Stimulated activated CD4-positive, alpha-beta T cell treated with anti-CD3 and anti-CD28 coated beads, Interleukin-12 subunit alpha, Interleukin-12 subunit beta, amount 100 ng/mL, for 24 hours (primary cell): Measurements from ENCODE around the gene TMEM214.
"Not testable (repeated sequence)": the region's sequence is repeated elsewhere in the genome, so short reads cannot be mapped to it uniquely, and the experiment has no call there.

Source experiments
- DNase-seq, 2 experiments: peaks; one replicate each; pipeline ENCODE4 v3.0.0-alpha.2; 2020; ENCODE audit warnings: low read depth in 2 of 2

Gene TMEM214

DNA sequence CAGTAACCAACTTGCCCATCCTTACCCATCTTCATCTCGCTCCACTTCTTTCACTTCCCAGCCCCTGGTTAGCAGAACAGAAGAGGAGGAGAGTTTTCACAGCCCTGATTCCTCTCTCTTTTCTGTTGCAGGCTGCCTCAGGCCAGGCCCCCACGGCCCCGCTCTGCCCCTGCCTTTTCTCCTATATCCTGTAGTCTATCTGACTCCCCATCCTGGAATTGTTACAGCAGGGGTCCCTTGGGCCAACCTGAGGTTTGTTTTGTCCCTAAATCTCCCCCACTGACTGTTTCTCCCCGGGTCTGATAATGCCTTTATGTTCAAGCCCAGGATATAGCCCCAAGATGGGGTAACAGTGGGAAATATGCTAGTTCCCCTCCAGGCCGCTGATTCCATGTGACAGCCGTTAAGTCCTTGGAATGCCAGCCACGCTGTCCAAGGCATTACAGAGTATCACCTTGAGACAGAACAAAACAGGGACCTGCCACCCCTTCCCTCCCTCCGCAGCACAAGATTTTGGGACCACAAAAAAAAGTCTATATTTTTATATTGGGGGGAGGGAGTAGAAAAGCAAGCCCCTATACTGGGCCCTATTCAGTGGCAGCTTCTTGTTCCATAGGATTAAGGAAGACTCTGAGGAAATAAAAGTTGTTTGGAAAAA lies 37.3 kb downstream of the TMEM214 start:
- DNase-seq, result no peak

DNA sequence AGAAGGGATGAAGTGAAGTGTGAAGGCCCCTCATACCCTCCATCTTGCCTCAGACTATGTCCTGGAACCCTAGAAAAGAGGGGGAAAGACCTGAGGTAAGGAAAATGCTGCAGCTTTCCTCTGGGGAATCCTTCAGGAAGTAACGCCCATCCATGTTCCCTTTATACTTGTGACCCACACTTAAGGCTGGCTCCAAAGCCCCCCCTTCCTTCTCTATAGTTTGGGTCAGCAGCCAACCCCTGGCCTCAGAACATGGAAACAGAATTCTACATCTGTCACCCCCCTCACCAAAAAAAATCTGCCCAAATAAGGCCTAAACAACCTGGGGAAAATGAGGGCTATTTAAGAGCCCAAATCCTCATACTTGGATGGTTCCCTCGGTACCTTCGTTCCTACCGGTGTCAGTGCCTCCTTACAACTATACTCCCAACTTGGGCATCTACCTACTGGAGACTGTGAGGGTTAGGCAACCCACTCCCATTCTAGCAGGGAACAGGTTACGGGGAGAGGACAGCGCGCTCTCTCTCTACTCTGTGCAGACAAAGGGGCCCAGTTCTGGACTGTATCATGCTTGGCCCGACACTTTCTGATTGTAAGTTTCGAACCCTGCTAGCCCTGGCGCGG lies 38.0 kb downstream of the TMEM214 start:
- no peak for DNase-seq

DNA sequence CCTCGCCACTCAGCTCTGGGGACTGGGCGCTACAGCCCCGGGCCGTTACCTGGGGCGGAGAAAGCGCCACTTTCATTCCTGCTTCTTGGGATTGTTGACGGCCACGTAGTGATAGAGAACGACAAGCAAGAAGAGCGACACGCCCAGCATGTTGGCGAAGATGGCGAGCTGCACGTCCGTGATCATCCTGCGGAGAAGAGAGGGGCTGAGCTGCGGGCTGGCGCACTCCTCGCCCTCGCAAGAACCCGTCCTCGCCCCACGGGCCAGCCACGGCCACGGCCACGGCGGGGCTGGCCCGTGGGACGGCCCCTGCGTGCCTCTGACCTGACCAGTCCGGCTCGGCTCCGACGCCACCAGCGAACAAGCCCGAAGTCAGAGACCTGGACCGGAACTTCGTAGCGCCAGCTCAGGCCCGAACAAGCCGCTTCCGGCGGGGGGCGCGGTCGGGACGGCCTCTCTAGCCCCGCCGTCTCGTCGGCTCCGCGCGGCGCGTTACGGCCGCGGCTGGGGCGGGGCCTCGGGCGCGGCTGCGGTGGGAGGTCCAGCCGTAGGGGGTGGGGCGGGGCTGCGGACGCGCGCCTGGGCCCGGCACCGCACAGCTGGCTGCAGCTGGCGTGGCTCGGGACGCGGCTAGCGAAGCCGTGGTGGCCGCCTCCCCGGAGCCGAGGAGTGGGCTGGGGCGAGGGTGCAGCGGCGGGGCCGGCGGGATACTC lies 38.7 kb downstream of the TMEM214 start, which contains the start of gene OST4:
TSS of gene OST4 (minus strand) at position 378 of the 713 bp plus-strand sequence.
- peak; percentile 79 to 86 for DNase-seq

GRCh38 chr2:27071990-27072830 lies 39.4 kb downstream of the TMEM214 start:
- peak; percentile 12 to 33 for DNase-seq

- no peak for DNase-seq
These were observed 40.2 kb downstream of the TMEM214 start for GRCh38 chr2:27072920-27073319.

- no peak for DNase-seq
These were observed 41.0 kb downstream of the TMEM214 start for GRCh38 chr2:27073782-27074181.

DNA sequence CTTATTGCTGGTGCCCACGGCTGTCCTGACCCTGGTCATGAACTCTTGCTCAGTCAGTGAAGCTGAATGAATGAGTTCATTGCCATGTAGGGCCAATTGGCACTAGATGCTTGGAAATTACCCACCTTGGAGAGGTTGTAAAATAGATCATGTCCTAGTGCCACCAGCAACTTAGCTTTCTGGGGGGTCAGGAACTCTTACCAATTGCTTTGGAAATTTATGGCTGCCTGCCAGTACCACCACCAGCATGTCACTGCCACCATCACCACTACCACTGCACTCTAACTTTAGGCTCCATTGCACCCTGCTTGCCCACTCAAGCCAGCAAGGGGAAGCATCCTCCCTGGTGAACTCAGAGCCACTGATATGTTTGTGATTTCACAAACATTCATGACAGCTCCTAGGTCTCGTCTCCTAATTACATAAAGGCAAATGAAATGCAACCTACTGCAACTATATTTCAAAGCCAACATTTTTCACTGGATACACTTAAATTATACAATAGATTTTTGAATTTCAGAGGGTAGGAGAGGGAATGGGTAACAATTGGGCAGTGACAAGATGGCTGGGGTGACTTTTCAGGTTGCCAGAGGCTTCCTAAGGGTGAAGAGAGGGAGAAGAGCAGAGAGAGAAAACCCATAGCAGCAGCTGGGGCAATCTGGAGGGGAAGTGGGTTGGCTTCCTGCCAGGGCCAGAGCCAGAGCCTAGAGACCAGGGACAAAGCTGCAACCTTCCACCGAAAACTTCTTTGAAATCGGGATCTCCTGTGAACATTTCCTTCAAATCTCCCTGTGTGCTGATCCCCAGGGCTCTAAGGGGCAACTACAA lies 42.2 kb downstream of the TMEM214 start:
- DNase-seq, result no peak

- not testable (repeated sequence) for DNase-seq
These were observed 42.8 kb downstream of the TMEM214 start for GRCh38 chr2:27075566-27075871.

GRCh38 chr2:27076323-27076722 lies 43.6 kb downstream of the TMEM214 start:
- DNase-seq, result no peak

- no peak for DNase-seq
These were observed 44.5 kb downstream of the TMEM214 start for GRCh38 chr2:27077231-27077630.

DNA sequence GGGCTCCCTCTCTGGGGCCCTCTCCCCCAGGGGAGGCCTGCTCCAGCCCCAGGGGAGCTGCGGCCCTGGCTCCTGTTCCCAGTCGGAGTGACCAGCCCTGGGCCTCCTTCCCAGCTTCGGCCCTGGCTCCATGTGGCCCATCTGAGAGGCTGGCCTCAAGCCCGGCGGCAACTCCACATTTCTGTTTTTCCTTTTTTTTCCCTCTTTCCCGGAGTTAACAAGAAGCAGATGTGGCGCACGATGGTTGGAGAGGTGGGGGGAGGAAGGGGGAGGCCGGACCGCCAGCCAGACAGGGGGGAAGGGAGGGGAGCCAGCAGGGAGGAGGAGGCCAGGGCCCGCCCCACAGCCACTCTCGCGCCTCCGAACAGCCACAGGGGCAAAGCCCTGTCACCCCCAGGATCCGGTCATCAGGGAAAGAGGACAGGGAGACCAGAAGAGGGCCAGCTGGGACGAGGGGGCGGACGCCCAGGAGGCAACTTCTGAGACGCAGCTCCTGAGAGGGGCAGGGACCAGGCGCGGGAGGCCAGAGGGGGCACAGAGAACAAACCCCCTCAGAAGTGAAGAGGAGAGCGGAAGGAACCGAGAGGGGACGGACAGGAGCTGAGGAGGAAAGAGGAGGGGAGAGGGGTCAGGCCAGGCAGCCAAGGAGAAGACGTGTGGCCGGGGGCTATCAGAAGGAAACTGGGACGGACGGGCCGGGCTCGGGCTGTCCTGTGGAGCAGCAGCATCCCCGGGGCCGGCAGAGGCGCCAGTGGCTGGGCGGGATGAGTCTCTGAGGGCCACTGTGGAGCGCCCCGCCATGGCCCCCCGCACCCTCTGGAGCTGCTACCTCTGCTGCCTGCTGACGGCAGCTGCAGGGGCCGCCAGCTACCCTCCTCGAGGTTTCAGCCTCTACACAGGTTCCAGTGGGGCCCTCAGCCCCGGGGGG lies 45.8 kb downstream of the TMEM214 start, which contains the start of gene EMILIN1:
TSS of gene EMILIN1 (plus strand) at position 349 of the 928 bp plus-strand sequence. CDS start at position 800, 451 bp downstream.
- DNase-seq, result no peak

GRCh38 chr2:27079233-27080139 lies 46.7 kb downstream of the TMEM214 start:
- no peak for DNase-seq

DNA sequence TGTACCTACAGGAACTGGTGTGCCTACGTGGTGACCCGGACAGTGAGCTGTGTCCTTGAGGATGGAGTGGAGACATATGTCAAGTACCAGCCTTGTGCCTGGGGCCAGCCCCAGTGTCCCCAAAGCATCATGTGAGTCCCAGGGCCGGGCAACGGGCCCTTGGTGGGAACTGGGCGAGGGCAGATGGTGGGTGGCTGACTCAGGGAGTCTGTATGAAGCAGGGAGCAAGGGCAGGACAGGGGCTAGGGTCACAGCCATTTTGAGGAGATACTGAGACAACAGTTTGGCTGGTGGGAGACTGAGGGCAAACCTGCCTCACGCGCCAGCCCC lies 47.3 kb downstream of the TMEM214 start:
- no peak for DNase-seq

GRCh38 chr2:27080603-27080936 lies 47.8 kb downstream of the TMEM214 start:
- DNase-seq, result no peak

- no peak for DNase-seq
These were observed 49.4 kb downstream of the TMEM214 start for GRCh38 chr2:27081984-27082772.

GRCh38 chr2:27082773-27083409 lies 50.1 kb downstream of the TMEM214 start:
- DNase-seq, result no peak

GRCh38 chr2:27083410-27084296 lies 50.9 kb downstream of the TMEM214 start:
- no peak for DNase-seq
